Colon (tissue), 2 donors: ENCODE results near the gene DPH1.

Experiments used
- FAIRE-seq: peaks from 2 replicates; lab custom pipeline; 2012; peaks lifted over from hg19 to GRCh38; lab: Jason Lieb, UNC
- donor health status: control.
- donor health status: control.

The DPH1 gene

DNA sequence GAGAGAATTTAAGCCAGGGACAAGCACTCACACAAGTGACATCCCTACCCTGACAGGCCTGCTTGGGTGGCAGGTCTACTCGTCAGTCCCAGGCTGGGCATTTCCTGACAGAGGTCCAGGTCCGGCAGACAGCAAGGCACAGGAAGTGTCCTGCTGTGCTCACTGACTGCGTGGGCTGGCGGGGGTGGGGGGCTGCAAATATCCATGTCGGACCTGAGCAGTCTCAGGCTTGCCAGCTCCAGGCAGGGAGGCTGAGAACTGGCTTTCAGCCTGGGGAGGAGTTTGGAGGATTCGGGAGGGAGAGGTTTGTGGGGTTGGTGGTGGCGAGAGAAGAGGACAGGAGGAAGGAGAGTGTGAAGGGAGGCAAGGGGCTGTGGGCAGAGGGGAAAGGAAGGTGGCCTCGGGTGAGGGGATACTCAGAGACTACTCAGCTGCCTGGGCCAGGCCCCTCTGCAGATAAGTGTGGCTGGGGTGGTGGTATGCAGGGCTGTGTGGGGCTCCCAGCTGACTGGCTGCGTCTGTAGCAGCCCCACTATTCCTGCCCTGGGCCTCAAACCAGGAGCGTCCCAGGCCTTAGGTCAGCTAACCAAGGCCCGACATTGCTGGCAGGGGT lies 32.7 kb downstream of the DPH1 start:
- FAIRE-seq, result no peak

GRCh38 chr17:2063261-2064146 lies 33.6 kb downstream of the DPH1 start:
- no peak for FAIRE-seq

GRCh38 chr17:2064147-2064489 lies 34.2 kb downstream of the DPH1 start:
- FAIRE-seq, result no peak

GRCh38 chr17:2064520-2064971 lies 34.6 kb downstream of the DPH1 start:
- no peak for FAIRE-seq

GRCh38 chr17:2064980-2065785 lies 35.2 kb downstream of the DPH1 start:
- no peak for FAIRE-seq

- no peak for FAIRE-seq
These were observed 36.0 kb downstream of the DPH1 start for GRCh38 chr17:2065949-2066400.

GRCh38 chr17:2067048-2067561 lies 37.2 kb downstream of the DPH1 start:
- no peak for FAIRE-seq

GRCh38 chr17:2067608-2068024 lies 37.7 kb downstream of the DPH1 start:
- no peak for FAIRE-seq

DNA sequence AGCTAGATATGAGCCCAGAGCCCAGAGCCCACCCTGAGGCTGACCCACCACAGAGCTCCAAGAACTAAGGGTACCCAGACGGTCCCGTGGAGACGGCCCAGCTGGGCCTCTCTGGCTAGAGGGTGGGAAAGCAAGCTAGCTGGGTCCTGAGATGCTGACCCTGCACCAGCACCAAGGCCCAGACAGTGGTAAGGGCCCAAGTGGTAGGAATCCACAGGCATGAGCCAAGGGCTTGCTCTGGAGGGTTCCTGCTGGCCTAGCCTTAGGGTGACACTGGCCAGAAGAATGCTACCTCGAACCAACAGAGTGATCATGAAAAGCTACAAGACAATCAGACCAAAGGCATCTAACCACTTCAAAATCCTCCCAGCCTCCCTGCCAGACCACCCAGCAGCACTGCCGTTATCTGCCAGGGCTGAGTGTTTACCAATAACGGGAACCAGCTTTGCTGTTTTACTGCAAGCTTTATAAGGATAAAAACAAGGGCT lies 38.1 kb downstream of the DPH1 start:
- no peak for FAIRE-seq

DNA sequence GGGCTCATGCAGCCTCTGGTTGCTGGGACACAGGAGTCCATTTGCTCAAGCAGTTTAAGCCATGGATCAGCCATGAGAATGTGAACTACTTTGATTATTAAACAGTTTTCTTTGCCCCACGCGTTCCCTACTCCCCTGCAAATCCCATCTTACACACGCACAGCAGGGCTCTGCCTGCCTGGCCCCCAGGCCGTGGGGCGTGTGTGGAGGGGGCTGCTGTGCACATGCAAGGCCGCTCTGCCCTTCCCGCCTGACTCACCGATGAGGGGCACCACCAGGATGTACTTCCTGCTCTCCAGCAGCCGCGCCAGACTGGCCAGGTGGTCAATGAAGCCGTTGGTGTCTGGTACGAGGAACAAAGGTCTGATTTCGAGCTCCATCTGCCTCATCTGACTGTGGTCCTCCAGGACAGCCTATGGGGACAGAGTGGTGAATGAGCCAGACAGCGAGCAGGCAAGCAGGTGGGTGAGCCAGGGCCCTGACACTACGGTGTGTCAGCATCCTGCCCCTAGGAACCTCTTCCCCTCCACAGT lies 38.6 kb downstream of the DPH1 start:
- FAIRE-seq, result no peak

DNA sequence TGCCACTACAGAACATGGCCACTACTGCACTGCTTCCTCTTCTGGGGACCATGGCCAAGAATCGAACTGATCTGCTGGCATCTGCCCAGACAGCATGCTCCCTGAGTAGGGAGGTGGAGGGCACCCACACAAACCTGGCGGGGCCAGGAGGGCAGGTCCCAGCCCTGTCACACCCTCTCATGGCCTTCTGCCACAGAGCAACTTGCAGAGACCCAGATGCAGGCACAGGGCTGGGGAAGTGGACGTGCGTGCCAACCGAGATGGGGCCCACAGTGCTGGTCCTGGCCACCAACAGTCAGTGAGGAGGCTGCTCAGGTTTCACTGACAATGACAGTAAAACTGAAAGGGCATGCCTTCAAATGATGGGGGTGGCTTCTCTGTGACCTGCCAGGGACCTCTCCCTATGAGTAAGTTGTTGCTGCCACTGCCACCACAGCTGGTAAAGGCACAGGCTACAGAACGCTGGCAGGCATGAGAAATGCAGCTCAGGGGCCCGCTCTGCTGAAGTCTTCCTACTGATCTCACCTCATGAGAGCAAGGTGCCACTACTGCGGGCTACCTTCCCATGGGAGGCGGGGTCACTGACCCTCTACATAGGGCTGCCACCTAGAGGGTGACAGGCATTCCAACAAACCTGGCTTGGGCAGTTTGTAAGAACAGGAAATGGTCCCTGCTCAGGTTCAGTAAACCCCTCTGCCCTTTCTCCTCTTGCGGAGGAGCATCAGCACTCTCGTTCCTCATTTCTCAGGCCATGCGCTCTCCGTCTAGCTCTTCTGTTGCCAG lies 40.5 kb downstream of the DPH1 start:
- no peak for FAIRE-seq

DNA sequence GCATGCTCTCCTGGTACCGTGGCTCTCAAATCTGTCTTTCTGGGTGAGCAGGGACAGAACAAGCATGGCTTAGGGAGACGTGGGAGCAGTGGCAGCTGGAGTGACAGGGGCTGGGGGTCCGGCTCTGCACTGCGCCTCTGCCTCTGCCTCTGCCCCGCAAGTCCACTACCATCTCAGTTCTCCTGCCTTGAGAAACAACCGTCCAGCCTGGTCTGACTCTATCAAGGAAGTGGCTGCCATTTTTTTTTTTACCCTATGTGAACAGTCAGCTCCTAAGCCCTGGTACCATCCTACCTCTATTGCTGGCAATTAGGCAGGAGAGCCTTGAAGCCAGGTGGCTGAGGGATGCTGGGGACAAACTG lies 41.1 kb downstream of the DPH1 start:
- FAIRE-seq, result no peak

- FAIRE-seq, result no peak
These were observed 41.7 kb downstream of the DPH1 start for GRCh38 chr17:2071455-2072281.

DNA sequence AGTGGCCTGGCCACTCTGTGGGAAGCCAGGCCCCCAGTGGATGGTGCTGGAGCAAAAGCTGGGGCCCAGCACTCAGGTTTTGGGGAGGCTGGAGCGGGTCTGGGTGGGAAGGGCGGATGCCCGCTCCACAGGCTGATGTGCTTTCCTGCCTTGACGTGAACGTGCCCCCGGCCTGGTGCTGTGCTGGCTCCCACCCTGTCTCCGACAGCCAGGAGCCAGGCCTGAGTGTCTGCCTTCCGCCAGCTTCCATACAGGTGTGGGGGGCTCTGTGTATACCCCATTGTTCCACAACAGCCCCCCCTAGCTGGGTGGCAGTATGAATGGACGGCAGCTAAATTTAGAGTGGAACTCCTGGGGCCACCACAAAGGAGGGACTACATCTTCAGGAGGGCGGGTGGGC lies 45.0 kb downstream of the DPH1 start:
- no peak for FAIRE-seq

DNA sequence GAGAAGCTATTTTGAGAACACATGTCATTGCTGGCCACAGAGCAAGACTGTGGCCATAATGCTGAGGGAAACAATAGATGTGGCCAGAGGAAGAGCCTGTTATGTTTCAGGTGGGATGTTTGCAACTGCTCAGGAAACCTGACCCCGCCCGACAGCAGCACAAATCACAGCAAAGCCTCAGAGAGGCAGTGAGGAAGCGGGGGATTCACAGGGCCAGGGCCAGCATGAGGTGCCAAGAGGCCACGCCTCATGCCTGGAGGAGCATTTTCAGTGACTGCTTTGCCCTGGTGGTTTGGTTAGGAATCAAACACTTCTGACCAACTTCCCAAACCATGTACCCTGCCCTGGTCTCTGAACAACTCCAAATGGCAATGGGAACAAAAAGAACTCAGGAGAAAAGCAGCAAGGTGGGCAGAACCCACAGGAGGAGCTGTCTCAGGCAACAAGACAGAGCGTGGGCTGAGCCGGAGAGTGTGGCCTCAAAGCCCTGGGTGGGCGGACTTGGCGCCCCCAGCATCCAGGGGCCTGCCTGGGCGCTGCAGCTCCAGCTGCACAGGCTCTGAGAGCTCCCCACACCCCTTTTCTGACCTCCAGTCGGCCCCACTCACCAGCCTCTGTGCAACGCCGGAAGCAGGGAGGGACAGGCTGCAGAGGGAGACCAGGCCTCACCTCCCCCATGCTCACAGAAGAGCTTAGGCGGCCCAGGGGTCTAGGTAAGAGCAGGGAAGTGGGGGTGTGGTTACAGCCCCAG lies 45.6 kb downstream of the DPH1 start:
- FAIRE-seq, result no peak

DNA sequence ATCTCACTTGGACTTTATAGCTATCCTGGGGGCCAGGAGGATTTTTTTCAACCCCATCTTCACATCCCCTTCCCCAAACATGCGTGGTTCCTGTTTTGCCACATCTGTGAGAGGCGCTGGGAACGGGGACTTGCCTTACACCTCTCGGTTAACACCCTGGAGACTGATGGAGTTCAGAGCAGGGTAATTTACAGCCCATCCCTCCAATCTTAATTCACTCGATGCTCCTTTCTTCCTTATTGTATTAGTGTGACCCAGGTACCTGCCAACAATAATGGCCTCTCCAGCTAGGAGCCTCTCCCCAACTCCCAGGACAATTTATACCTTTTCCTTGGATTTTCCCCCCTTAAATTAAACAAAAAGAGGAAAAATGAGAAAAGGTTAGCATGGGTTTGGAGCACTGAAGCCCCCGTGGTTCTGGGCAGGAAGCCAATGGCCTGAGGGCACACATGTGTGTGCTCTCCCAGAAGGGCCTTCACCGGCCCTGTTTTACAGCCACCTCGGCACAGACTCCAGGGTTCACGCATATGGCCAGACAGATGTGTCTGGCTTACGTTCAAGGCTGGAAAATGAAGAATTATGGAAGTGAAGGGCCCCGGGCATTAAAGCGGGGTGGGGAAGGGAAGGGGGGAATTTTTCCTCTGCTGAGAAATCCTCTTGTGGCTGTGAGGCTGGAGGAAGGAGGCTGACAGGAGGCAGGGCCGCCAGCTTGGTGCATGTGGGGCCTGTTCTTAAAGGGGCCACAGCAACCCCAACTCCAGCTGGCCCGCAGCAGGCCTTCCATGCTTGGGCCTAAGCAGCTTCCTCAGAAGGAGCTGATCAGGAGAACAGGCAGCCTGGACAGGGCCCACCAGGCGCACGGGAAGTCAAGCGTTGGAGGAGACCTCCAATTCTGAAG lies 46.4 kb downstream of the DPH1 start:
- no peak for FAIRE-seq

GRCh38 chr17:2077040-2077439 lies 47.1 kb downstream of the DPH1 start:
- no peak for FAIRE-seq

- no peak for FAIRE-seq
These were observed 51.6 kb downstream of the DPH1 start for GRCh38 chr17:2081564-2081963.
